Stromal cell of bone marrow (primary cell): ENCODE measurements around the gene ZNF331.
A peak's percentile ranks its signal among the peaks of the same experiment; 100 is the strongest.

ENCODE experiments used
- DNase-seq: peaks from one replicate; pipeline ENCODE4 v3.0.0-alpha.2; 2012; ENCODE audit warnings: low read depth

ZNF331 gene

DNA sequence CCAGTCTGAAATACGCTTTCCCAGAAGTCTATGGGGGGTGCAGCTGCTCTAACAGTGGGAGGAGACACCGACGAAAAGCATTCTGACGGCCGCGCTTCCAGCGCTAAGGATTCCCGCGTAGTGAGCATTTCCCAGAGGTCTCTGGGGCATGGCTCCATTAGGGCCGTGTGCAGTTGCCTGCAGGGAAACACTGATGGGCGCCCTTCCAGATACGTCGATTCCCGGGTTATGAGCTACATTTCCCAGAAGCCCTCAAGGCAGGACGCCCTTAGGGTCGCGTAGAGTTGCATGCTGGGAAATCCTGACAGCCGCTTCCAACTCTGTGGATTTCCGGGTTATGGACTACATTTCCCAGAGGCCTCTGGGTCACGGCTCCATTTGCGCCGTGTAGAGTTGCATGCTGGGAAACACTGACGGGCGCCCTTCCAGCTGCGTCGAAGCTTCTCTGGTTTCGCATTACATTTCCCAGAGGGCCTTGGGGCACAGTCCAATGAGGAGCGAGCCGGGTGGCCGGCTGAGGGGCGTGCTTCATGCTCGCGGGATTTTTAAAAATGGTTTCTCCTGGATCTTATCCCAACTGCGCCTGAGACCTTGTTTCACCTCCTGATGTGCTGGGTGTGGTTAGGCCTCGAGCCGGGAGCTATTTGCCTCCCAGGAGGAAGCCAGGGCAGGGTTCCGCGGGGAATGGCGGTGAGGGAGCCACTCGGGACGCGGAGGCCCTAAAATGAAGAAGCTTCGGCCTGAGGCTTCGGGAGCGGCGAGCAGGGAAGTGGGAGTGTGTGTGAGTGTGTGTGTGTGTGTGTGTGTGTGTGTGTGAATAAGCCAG lies 17.2 kb upstream of the ZNF331 start:
- DNase-seq, result peak; percentile 99

DNA sequence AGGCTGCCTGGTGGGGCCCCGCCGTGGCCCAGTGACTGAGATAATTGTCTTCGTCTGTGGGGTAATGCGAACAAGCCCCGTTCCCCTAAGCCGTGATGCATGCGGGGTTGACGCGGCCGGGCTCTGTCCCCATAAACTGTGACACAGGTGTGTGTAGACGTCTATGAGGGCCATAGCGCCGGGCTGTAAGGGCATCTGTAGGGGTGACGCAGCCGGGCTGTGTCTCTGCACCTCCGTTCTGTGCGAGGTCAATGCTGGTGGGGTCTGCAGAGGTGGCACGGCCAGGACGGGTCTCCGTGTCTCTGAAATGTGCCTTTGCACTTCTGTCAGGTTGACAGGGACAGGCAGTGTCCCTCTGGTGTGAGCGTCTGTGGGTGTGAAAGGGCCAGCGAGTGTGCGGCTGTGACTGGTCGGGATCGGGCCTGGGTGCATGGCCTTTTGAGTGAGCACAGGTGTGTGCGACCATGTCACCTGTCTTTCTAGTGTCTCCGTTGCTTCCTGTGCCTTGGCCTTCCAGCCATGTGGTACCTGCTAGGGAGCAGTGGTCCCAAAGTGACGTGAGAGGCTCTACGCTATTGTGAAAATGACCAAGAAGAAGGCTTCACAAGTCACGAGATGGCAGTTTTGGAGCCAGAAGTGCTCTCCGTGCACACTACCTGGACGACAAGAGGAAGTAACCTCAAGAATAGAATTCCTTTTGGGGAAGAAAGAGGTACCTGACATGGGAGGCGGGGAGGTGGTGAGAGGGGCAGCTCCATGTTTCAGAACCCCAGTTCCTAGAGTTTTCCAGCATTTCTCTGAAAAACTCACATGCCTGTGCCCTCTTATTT lies 16.4 kb upstream of the ZNF331 start:
- no peak for DNase-seq

DNA sequence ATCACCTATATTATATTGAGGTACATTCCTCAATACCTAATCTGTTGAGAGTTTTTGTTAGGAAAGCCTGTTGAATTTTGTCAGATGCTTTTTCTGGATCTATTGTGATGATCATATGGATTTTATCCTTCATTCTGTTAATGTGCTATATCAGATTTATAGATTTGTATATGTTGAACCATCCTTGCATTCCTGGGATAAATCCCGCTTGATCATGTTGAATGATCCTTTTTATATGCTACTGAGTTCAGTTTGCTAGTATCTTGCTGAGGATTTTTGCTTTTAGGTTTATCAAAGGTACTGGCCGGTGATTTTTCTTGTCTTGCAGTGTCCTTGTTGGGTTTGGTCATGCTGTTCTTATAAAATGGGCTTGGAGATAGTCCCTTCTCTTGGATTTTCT lies 12.0 kb upstream of the ZNF331 start:
- DNase-seq, result no peak

DNA sequence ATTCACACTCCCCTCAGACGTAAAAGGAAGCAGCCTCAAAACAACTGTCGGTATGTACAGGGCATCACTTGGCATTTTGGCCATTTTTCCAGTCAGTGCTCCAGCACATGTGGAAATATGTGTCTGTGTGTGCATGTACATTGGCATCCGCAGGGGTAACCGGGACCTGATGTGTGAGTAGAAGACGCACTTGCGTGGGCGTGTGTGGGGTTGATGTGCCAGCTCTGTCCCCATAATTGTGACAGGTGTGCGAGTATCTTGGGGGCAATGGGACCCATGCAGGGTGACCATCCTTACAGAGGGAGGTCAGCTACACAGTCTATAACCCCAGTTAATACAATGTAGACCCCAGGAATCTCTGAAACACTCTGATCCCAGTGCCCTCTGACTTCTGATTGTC lies 7.3 kb upstream of the ZNF331 start:
- no peak for DNase-seq

DNA sequence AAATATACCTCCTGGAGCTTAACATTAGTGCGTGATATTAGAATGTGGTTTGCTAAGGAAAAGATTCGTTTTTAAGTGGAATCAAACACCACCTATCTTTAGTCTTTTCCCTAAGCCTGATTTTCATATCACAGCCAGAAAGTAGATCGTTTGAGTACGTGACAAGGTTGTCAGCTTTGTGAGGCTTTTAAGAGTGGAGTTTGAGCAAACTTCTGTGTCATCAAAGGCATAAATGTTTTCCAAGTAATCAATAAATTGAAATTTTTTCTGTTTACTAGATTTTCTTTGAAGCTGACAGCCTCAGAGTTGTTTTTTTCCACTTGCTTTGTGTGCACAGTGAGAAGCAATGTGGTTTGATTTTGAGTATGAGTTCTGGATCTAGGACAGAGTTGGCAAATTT lies 6.5 kb upstream of the ZNF331 start:
- DNase-seq, result no peak

DNA sequence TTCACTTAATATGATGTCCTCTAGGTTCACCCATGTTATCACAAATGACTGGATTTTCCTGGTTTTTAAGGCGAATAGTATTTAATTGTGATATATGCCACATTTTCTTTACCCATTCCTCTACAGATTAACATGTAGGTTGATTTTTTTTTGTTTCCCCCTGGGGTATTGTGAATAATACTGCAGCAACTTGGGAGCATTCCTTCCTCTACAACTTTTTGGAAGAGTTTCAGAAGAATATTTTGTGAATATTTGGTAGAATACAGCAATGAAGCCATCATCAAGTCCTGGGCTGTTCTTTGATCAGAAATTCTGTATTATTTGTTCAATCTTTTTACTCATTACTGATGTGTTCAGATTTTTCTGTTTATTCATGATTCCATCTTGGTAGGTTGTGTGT lies 5.6 kb upstream of the ZNF331 start:
- DNase-seq, result no peak

DNA sequence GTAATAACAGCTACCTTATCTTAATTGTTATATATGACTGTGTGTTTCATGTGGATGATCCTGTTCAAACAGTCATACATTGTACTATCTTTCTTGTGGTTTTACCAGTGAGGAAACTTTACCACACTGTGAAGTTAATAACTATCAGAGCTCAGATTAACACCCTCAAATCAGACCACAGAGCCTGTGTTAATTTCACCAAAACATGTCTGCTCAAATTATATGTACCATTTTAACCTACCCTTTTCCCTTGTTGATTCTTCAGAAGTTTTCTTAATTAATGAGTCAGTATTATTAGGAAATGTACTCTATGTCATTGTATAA lies 1.8 kb upstream of the ZNF331 start:
- DNase-seq, result no peak

DNA sequence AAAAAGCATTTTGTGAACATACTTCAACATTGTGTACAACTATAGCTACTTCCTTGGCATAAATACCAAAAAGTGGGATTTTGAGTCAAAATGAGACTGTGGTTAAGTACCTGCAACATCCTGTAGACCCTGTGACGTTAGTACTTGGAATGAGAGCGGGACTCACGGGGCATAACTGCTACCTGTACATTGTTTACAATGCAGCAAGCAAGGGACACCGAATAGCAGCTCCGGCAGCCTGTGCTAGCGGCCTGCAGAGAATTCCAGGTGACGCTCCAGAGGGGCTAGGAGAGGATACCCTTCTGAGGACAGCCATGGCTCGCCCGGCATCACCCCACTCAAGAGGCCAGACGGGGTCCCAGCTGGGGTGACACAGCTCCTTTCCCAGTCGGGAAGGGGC lies 824 bp upstream of the ZNF331 start:
- no peak for DNase-seq

DNA sequence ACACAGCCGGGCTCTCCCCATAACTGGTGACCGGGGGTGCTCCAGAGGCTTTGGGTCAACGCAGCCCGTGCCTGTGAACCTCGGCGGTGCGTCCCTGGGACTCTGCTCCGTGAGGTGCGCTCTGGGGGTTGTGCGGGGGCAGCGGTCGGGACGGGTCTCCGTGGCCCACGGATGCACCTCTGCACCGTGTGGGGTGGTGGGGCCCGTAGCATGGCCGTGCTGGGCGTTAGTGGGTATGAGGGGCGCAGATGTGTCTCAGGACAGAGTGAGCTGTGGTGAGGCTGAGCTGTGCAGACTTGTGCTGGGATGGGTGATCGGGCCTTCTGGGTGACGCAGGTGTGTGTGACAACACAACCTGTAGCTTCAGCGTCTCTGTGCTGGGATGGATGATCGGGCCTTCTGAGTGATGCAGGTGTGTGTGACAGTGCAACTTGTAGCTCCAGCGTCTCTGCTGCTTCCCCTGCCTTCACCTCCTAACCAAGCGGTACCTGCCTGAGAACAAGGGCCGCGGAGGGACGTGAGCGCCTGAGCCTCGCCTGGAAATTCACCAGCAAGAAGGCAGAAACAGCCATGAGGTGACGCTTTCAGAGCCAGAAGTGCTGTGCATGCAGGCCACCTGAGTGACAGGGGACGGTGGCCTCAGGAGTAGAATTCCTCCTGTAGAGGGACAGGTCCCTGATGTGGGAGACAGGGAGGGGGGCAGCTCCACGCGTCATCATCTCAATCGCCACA lies 599 bp downstream of the ZNF331 start:
- DNase-seq, result no peak

DNA sequence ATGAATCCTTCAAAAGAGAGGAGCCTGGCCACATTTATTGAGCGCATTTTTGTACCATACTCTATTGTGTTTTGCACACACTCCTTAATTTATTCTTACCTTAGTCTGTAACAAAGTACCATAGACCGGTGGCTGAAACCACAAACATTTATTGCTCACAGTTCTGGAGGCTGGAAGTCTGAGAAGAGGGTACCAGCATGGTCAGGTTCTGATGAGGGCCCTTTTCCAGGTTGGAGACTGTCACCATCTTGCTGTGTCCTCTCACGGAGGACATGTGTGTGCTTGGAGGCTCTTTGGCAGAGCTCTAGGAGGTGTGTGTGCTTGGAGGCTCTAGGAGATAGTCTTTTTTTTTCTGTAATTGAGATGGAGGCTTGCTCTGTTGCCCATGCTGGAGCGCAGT lies 2.1 kb downstream of the ZNF331 start:
- no peak for DNase-seq

DNA sequence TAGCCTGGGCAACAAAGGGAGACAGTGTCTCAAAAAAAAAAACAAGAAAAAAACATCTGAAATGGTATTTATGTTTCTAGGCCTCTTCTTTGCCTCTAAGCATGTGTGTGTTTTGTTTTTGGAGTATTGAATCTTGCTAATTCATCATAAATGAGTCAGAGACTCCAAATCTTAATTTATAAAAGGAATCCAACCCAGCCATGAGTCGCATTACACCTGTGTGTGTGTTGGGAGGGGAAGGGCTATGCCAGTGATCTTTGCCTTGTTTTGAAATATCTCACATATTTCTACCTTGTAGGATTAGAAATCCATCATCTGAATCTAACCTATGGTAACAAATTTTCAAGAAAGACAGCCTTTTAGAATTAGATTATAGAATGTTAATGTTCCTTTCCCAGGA lies 4.0 kb downstream of the ZNF331 start:
- no peak for DNase-seq

DNA sequence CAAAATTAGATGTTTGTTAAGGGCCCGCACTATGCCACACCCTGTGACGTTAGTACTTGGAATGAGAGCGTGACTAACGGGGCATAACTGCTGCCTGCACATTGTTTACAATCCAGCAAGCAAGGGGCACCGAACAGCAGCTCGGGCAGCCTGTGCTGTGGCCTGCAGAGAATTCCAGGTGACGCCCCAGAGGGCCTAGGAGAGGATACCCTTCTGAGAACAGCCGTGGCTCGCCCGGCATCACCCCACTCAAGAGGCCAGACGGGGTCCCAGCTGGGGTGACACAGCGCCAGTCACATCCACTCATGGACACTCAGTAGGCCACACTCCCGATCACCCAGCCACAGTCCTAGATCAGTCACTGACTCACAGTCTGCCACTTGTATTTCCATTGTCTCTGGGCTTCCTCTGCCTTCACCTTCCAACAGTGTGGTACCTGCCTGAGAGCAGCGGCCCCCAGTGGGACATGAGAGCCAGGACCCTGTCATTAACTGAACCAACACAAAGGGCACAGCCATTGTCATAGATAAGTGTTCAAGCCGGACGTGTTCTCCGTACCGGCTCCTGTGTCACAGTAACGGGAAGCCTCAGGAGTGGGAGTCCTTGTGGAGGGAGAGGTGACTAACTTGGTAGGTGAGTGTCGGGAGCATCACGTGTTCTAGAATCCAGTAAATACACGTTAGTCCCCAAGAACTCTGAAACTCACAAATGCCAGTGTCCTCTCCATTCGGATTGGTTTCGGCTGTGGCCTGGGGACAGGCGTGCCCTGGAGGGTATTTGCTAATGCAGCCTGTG lies 7.5 kb downstream of the ZNF331 start:
- peak; percentile 39 for DNase-seq

DNA sequence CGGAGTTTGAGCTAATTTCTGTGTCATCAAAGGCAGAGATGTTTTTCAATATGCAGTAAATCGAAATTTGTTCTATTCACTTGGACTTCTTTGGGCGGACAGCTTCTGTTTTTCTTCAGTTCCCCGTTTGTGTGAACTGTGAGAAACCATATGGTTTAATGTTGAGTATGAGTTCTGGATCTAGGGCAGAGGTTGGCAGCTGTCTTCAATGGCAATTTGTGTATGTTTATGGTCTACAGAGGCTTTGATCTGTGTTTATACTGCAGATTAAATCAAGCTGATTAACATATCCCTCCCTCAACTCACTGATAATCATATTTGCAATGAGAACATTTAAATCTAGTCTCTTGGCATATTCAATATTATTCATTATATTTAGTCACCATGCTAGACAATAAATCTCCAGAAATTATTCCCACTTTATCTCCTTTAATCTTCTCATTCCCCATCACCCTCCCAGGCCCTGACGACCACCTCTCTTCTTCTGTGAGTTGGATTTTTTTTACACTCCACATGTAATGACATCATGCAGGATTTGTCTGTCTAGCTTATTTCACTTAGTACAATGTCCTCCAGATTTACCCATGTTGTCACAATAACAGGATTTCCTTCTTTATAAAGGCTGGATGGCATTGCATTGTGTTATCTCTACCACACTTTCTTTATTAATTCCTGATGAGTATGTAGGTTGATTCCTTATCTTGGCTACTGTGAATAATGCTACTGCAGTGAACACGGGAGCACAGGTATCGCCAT lies 9.0 kb downstream of the ZNF331 start:
- DNase-seq, result no peak

DNA sequence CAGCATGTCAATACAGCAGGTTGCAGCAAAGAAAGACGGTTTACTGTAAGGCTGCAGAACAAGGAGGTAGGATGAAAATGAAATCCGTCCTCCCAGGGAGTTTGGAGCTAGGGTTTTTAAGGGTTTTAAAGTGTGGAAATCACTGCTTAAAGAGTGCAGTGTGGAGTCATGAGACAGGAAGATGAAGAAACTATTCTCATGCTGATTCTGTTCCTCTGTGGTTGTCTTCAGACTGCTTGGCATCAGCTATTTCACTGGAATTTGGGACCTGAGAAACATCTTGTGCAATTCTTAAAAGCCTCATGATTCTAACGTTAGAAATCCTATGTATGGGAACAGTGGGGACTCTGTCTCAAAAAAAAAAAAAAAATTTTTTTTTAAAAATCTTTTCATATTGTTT lies 11.4 kb downstream of the ZNF331 start:
- DNase-seq, result peak; percentile 75

DNA sequence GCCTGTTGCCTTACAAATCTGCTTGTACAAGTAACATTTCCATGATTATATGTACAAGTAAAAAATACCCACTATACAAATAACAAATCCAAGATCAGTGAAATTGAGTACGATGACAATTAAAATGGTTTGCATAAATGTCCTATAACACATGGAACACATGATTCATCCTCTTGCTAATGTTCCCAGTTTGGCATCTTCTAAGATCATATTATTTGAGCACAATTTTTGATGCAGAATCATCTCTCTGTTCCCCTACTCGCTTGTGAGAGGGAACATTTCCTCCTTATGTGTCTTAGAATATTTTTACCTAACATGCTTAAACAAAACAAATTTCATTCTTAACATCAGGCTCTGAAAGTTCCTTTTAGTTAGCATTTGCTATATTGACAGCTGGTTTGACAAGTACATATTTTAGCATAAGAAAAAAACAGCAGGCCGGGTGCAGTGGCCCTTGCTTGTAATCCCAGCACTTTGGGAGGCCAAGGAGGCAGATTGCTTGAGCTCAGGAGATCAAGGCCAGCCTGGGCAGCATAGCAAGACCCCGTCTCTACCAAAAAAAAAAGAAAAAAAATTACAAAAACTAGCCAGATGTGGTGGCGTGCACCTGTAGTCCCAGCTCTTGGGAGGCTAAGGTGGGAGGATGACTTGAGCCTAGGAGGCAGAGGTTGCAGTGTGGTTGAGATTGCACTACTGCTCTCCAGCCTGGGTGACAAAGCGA lies 14.2 kb downstream of the ZNF331 start:
- no peak for DNase-seq

DNA sequence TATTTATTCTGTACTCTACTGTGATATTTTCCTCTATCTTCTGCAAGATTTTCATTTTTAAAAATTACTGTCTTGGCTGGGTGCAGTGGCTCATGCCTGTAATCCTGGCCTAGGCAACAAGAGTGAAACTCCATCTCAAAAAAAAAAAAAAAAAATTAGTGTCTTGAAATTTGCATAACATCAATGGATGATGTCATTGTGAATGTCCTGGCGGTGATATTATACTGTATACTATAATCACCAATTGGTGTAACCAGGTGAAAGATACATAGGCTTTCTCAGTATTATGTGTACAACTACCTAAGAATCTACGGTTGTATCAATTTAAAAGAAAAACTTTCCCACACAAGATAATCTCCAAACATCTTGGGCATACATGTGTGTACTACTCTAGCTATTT lies 15.2 kb downstream of the ZNF331 start:
- DNase-seq, result no peak

DNA sequence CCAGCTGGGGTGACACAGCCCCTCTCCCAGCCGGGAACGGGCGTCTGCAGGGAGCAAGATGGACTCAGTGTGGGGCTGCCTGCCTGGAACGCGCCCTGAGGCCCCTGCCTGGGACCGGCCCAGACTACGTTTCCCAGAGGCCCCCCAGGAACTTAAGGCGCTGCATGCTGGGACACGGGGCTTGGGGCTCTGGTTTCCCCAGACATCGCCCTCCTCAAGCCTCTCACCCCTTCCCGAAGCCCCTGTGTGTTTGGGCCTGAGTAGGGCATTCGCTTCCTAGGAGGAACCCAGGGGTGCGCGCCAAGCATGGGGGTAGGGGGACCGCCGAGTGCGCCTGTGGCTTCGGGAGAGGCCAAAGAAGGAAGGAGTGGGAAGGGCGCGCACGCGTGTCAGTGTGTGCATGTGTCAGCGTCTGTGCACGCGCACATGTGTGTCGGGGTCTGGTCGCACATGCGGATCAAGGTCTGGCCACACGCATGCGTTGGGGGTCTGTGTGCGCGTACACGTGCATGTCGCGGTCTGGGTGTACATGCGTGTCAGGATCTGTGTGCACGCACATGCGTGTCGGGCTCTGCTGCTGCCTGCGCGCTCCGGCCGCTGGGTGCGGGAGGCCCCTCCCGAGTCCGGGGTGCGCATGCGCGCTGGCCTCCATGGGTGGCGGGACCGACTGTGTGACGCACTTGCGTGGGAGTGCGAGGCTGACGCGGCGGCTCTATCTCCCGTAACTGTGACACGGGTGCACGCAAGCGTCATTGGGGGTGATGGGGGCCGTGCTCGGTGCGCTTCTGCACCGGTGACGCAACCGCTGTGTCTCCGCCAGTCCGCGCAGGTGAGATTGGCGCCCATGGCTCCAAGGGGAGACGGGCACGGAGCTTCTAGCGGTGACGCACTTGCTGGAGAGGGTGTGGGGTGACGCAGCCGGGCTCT lies 16.2 kb downstream of the ZNF331 start:
- DNase-seq, result peak; percentile 76

DNA sequence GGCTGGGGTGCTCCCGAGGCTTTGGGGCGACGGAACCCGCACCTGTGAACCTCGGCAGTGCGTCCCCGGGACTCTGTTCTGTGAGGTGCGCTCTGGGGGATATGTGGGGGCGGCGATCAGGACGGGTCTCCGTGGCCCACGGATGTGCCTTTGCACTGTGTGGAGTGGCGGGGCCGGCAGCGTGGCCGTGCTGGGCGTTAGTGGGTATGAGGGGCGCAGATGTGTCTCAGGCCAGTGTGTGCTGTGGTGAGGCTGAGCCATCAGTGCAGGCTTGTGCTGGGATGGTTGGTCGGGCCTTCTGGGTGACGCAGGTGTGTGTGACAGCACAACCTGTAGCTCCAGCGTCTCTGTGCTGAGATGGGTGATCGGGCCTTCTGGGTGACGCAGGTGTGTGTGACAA lies 16.9 kb downstream of the ZNF331 start:
- no peak for DNase-seq

DNA sequence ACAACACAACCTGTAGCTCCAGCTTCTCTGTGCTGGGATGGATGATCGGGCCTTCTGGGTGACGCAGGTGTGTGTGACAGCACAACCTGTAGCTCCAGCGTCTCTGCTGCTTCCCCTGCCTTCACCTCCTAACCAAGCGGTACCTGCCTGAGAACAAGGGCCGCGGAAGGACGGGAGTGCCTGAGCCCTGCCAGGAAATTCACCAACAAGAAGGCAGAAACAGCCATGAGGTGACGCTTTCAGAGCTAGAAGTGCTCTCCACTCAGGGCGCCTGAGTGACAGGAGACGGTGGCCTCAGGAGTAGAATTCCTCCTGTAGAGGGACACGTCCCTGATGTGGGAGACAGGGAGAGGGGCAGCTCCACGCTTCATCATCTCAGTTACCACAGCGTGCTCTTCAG lies 17.4 kb downstream of the ZNF331 start:
- DNase-seq, result no peak

DNA sequence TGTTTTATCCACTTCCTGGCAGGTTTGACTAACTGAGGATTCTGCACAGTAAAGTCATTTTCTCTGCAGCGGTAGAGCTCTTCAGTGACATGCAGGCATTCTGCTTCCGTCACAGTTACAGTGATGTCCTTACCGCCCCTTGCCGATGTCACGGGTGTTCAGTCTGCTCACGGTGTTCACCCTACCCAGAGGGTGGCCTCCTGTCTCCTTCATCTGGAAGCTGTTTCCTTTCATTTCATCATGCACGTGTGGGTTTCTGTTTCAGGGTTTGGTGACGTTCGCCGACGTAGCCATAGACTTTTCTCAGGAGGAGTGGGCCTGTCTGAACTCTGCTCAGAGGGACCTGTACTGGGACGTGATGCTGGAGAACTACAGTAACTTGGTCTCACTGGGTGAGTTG lies 33.4 kb downstream of the ZNF331 start:
- DNase-seq, result no peak
